ENCODE measurements around the gene DUSP19. TPM values are rescaled to one million over a fixed set of nuclear protein-coding genes. Genes with fewer than 3 reads are reported as not detected.

Gene DUSP19
- total and polyA plus RNA-seq, 2 of the 13 experiments (the other 11 are each of a cell fraction or from before 2014, with no cell fraction given) = 1.3 to 1.9 TPM

DNA sequence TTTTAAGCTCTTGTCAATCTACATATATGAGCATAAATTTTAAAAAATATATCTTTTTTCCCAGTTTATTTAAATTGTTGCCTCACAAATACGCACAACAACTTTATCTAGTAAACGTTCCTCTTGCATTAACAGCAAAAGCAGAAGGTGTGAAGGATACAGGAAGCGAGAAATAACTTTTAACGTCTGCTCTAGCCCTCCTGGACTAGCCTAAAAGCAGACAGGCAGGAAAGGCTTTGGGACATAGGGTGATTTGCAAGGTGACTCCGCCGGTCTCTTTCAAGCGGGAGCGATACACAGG is 434 bp upstream of the DUSP19 start (continued):
- TF ChIP-seq GPBP1L1 (CRISPR knock-in tag; IDR thresholded peaks at IDR 0.05) (no peak), ZBTB20 (CRISPR knock-in tag; IDR thresholded peaks at IDR 0.05; ENCODE audit: borderline replicate concordance, low read depth) (no peak), HMG20B (CRISPR knock-in tag; conservative IDR thresholded peaks at IDR 0.05) (0 out of 2 replicates have a peak, but pooled peaks have one; percentile 2), JUND (CRISPR knock-in tag; IDR thresholded peaks at IDR 0.05) (no peak), ZBTB42 (CRISPR knock-in tag; IDR thresholded peaks at IDR 0.05) (no peak), ZSCAN30 (CRISPR knock-in tag; IDR thresholded peaks at IDR 0.05) (no peak), FOXO4 (CRISPR knock-in tag; conservative IDR thresholded peaks at IDR 0.05) (no peak), U2AF1 (optimal IDR thresholded peaks at IDR 0.05; ENCODE audit: low read depth, low read length) (no peak), SMARCC2 (IDR thresholded peaks at IDR 0.05) (no peak), IRF1 (CRISPR knock-in tag; IDR thresholded peaks at IDR 0.05; ENCODE audit: low read depth) (no peak), KDM2A (CRISPR knock-in tag; IDR thresholded peaks at IDR 0.05; ENCODE audit: borderline replicate concordance, low read depth) (peak; percentile 3; the same call in 1 of the 2 replicates), MTA3 (CRISPR knock-in tag; IDR thresholded peaks at IDR 0.05) (no peak), ZFY (CRISPR knock-in tag; IDR thresholded peaks at IDR 0.05) (no peak), RAD21 (CRISPR knock-in tag; IDR thresholded peaks at IDR 0.05) (no peak), TOPORS (CRISPR knock-in tag; IDR thresholded peaks at IDR 0.05) (no peak), RXRB (CRISPR knock-in tag; IDR thresholded peaks at IDR 0.05; ENCODE audit: borderline replicate concordance) (no peak)
- TF ChIP-seq, protein P1, sequence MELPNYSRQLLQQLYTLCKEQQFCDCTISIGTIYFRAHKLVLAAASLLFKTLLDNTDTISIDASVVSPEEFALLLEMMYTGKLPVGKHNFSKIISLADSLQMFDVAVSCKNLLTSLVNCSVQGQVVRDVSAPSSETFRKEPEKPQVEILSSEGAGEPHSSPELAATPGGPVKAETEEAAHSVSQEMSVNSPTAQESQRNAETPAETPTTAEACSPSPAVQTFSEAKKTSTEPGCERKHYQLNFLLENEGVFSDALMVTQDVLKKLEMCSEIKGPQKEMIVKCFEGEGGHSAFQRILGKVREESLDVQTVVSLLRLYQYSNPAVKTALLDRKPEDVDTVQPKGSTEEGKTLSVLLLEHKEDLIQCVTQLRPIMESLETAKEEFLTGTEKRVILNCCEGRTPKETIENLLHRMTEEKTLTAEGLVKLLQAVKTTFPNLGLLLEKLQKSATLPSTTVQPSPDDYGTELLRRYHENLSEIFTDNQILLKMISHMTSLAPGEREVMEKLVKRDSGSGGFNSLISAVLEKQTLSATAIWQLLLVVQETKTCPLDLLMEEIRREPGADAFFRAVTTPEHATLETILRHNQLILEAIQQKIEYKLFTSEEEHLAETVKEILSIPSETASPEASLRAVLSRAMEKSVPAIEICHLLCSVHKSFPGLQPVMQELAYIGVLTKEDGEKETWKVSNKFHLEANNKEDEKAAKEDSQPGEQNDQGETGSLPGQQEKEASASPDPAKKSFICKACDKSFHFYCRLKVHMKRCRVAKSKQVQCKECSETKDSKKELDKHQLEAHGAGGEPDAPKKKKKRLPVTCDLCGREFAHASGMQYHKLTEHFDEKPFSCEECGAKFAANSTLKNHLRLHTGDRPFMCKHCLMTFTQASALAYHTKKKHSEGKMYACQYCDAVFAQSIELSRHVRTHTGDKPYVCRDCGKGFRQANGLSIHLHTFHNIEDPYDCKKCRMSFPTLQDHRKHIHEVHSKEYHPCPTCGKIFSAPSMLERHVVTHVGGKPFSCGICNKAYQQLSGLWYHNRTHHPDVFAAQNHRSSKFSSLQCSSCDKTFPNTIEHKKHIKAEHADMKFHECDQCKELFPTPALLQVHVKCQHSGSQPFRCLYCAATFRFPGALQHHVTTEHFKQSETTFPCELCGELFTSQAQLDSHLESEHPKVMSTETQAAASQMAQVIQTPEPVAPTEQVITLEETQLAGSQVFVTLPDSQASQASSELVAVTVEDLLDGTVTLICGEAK (IDR thresholded peaks at IDR 0.05) = no peak
- TF ChIP-seq, protein P1 (CRISPR knock-in tag; IDR thresholded peaks at IDR 0.05) = no peak
- TF ChIP-seq, protein P2, sequence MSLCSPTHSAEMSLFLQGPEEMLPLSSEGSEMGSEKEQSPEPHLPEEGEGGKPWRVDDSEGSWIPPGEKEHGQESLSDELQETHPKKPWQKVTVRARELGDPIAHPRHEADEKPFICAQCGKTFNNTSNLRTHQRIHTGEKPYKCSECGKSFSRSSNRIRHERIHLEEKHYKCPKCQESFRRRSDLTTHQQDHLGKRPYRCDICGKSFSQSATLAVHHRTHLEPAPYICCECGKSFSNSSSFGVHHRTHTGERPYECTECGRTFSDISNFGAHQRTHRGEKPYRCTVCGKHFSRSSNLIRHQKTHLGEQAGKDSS (CRISPR knock-in tag; IDR thresholded peaks at IDR 0.05; ENCODE audit: borderline replicate concordance, low read depth) = no peak
